Neuron (in vitro differentiated cells): Measurements from ENCODE around the gene MORC2.

Experiments used
- H2AFZ ChIP-seq: one replicate; pipeline ENCODE4 v1.6.1; 2013; ENCODE audit warnings: low read depth, mild to moderate bottlenecking, inconsistent platforms, low read length, moderate library complexity
- H3K27me3 ChIP-seq: one replicate; pipeline ENCODE4 v1.6.1; 2013; ENCODE audit warnings: low read length; ENCODE audit not compliant: insufficient read depth
- H3K36me3 ChIP-seq: one replicate; pipeline ENCODE4 v1.6.1; 2013; ENCODE audit warnings: low read length; ENCODE audit not compliant: insufficient read depth
- H3K4me1 ChIP-seq: one replicate; pipeline ENCODE4 v1.6.1; 2013; ENCODE audit warnings: low read length; ENCODE audit not compliant: insufficient read depth
- H3K4me3 ChIP-seq: 2 replicates; pipeline ENCODE4 v1.5.1; 2013; ENCODE audit warnings: mild to moderate bottlenecking, low read length, moderate library complexity
- H3K9me3 ChIP-seq: one replicate; pipeline ENCODE4 v1.6.1; 2013; ENCODE audit warnings: low read length

The MORC2 gene

GRCh38 chr22:30902496-30903357 lies 65.8 kb downstream of the MORC2 start:
- H3K27me3 ChIP-seq = no peaks in the 10 kb centered on the region
- peaks cover 3% of the 10 kb centered on the region for H3K9me3 ChIP-seq
- H2AFZ ChIP-seq = no peak overlapping the region
- H3K36me3 ChIP-seq = peaks cover 22% of the 10 kb centered on the region
- H3K4me1 ChIP-seq = no peaks in the 10 kb centered on the region
- H3K4me3 ChIP-seq = no peak overlapping the region

GRCh38 chr22:30894371-30894740 lies 74.2 kb downstream of the MORC2 start:
- Histone ChIP-seq H3K4me1 (no peaks in the 10 kb centered on the region), H3K36me3 (no peaks in the 10 kb centered on the region), H2AFZ (no peak overlapping the region), H3K27me3 (no peaks in the 10 kb centered on the region), H3K9me3 (peaks cover 2% of the 10 kb centered on the region), H3K4me3 (no peak overlapping the region)

GRCh38 chr22:30893434-30894370 lies 74.9 kb downstream of the MORC2 start:
- Histone ChIP-seq H3K27me3 (no peaks in the 10 kb centered on the region), H3K4me1 (no peaks in the 10 kb centered on the region), H3K9me3 (no peaks in the 10 kb centered on the region), H3K4me3 (no peak overlapping the region), H3K36me3 (no peaks in the 10 kb centered on the region), H2AFZ (no peak overlapping the region)

- no peaks in the 10 kb centered on the region for H3K36me3 ChIP-seq
- no peaks in the 10 kb centered on the region for H3K4me1 ChIP-seq
- H3K9me3 ChIP-seq = no peaks in the 10 kb centered on the region
- H2AFZ ChIP-seq = no peak overlapping the region
- H3K27me3 ChIP-seq = no peaks in the 10 kb centered on the region
- H3K4me3 ChIP-seq = no peak overlapping the region
These were observed 75.8 kb downstream of the MORC2 start for GRCh38 chr22:30892731-30893221.

GRCh38 chr22:30892286-30892685 lies 76.3 kb downstream of the MORC2 start:
- Histone ChIP-seq H3K27me3 (no peaks in the 10 kb centered on the region), H3K9me3 (no peaks in the 10 kb centered on the region), H3K4me1 (no peaks in the 10 kb centered on the region), H3K36me3 (no peaks in the 10 kb centered on the region), H2AFZ (no peak overlapping the region), H3K4me3 (no peak overlapping the region)

GRCh38 chr22:30891781-30892180 lies 76.8 kb downstream of the MORC2 start:
- no peak overlapping the region for H3K4me3 ChIP-seq
- no peaks in the 10 kb centered on the region for H3K36me3 ChIP-seq

DNA sequence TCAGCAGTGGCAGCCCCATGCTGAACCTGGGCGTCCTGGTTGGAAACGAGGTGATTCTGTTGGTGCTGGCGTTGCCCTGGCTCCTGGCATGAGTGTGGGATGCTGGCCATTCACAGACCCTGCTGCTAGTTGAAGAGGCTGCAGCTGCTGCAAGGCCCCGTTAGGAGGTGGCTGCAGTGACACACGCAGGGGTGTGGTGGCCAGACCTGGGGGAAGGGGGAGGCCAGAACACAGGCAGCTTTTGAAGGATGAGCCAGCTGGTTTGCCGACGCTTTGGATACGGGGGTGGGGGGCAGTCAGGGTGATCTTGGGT lies 77.2 kb downstream of the MORC2 start:
- Histone ChIP-seq H3K4me3 (no peak overlapping the region), H3K9me3 (no peaks in the 10 kb centered on the region), H3K27me3 (no peaks in the 10 kb centered on the region), H3K4me1 (no peaks in the 10 kb centered on the region), H2AFZ (no peak overlapping the region), H3K36me3 (no peaks in the 10 kb centered on the region)

More at GRCh38 chr22:30891781-30892180, 76.8 kb downstream of the MORC2 start:
- Histone ChIP-seq H3K9me3 (no peaks in the 10 kb centered on the region), H2AFZ (no peak overlapping the region), H3K4me1 (no peaks in the 10 kb centered on the region), H3K27me3 (no peaks in the 10 kb centered on the region)

- Histone ChIP-seq H3K27me3 (no peaks in the 10 kb centered on the region), H3K4me3 (no peak overlapping the region), H3K4me1 (no peaks in the 10 kb centered on the region), H3K9me3 (no peaks in the 10 kb centered on the region), H2AFZ (no peak overlapping the region), H3K36me3 (no peaks in the 10 kb centered on the region)
These were observed 77.7 kb downstream of the MORC2 start for GRCh38 chr22:30890686-30891442.

- H3K27me3 ChIP-seq = no peaks in the 10 kb centered on the region
- H3K4me3 ChIP-seq = no peak overlapping the region
- H3K36me3 ChIP-seq = no peaks in the 10 kb centered on the region
- H3K4me1 ChIP-seq = no peaks in the 10 kb centered on the region
- H2AFZ ChIP-seq = no peak overlapping the region
- no peaks in the 10 kb centered on the region for H3K9me3 ChIP-seq
These were observed 78.5 kb downstream of the MORC2 start for GRCh38 chr22:30889996-30890480.

GRCh38 chr22:30889268-30889995 lies 79.1 kb downstream of the MORC2 start:
- Histone ChIP-seq H3K27me3 (no peaks in the 10 kb centered on the region), H3K9me3 (no peaks in the 10 kb centered on the region), H2AFZ (no peak overlapping the region), H3K4me1 (no peaks in the 10 kb centered on the region), H3K36me3 (no peaks in the 10 kb centered on the region), H3K4me3 (no peak overlapping the region)

DNA sequence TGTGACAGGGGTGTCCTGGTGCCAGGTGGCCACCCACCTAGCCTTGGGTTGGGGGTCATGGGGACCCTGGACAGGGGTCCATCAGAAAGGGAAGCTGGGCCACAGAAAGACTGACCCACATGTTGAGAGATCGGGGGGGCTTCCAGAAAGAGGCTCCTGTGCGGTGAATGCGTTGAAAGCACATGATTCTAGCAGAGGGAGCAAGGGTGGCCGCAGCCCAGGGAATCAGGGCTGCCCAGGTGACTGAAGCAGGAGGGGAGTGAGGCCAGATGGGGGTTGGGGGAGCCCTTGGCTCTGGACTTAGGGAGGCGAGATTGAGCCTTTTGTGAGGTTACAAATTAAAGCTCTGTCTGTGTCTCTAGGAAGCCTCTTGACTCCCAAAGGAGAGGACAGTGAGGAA lies 80.7 kb downstream of the MORC2 start:
- Histone ChIP-seq H3K9me3 (no peaks in the 10 kb centered on the region), H3K4me3 (no peak overlapping the region), H3K27me3 (no peaks in the 10 kb centered on the region), H3K4me1 (no peaks in the 10 kb centered on the region), H2AFZ (no peak overlapping the region), H3K36me3 (no peaks in the 10 kb centered on the region)

GRCh38 chr22:30887453-30887852 lies 81.1 kb downstream of the MORC2 start:
- no peaks in the 10 kb centered on the region for H3K9me3 ChIP-seq
- no peaks in the 10 kb centered on the region for H3K27me3 ChIP-seq
- no peaks in the 10 kb centered on the region for H3K36me3 ChIP-seq
- H3K4me3 ChIP-seq = no peak overlapping the region
- no peak overlapping the region for H2AFZ ChIP-seq
- no peaks in the 10 kb centered on the region for H3K4me1 ChIP-seq
